HCT116 (cell line): Measurements from ENCODE around the gene MRE11.

ENCODE experiments used
- CTCF ChIP-seq, 3 experiments: fragments of 200-600 bp in 1 of 3; sonication (generic) in 1 of 3; IDR thresholded peaks in 2 of 3; conservative IDR thresholded peaks in 1 of 3; 2 replicates each; pipeline ENCODE4 v1.5.1; 2012 to 2017; ENCODE audit warnings: low read depth in 2 of 3, low read length in 2 of 3, antibody characterized with exemption in 1 of 3, borderline replicate concordance in 1 of 3, control low read depth in 1 of 3, mild to moderate bottlenecking in 1 of 3, mixed read lengths in 1 of 3, mixed run types in 1 of 3, moderate library complexity in 1 of 3; ENCODE audit not compliant: insufficient read depth in 1 of 3
- EZH2 ChIP-seq: fragments of 200-600 bp; sonication (generic); IDR thresholded peaks from 2 replicates; pipeline ENCODE4 v1.6.1; 2017; ENCODE audit warnings: antibody characterized with exemption, mixed run types
- JUND ChIP-seq: IDR thresholded peaks from 2 replicates; pipeline ENCODE4 v1.6.1; 2012
- MAX ChIP-seq: IDR thresholded peaks from 2 replicates; pipeline ENCODE4 v1.6.1; 2012
- POLR2AphosphoS5 ChIP-seq: IDR thresholded peaks from 2 replicates; pipeline ENCODE4 v1.6.1; 2011; ENCODE audit warnings: mild to moderate bottlenecking, low read depth, low read length, moderate library complexity
- YY1 ChIP-seq: IDR thresholded peaks from 2 replicates; pipeline ENCODE4 v1.6.1; 2011; ENCODE audit warnings: low read length, low read depth, moderate library complexity, mild to moderate bottlenecking; ENCODE audit not compliant: insufficient replicate concordance; ENCODE audit errors: extremely low read depth

- TF ChIP-seq POLR2AphosphoS5 (no peak), CTCF (IDR thresholded peaks at IDR 0.05 in 2 of 3, conservative IDR thresholded peaks at IDR 0.05 in 1 of 3; ENCODE audit: borderline replicate concordance in 1 of 3, insufficient read depth in 1 of 3, low read depth in 2 of 3, low read length in 2 of 3) (no peak), MAX (no peak), EZH2 (no peak), JUND (no peak), YY1 (no peak)
Measured at GRCh38 chr11:94477624-94478023, 16.0 kb downstream of the MRE11 start.
